Skeletal muscle satellite cell (primary cell): ENCODE results near the gene HPCAL1.
"Not testable (repeated sequence)": the region's sequence is repeated elsewhere in the genome, so short reads cannot be mapped to it uniquely, and the experiment has no call there.

Experiments
- H3K27me3 ChIP-seq: 2 replicates; pipeline ENCODE4 v1.7.0; 2013; ENCODE audit warnings: low read length; ENCODE audit not compliant: control insufficient read depth, insufficient read depth
- H3K36me3 ChIP-seq: 2 replicates; pipeline ENCODE4 v1.7.0; 2013; ENCODE audit warnings: mild to moderate bottlenecking, control low read depth, low read length; ENCODE audit not compliant: insufficient read depth
- H3K4me1 ChIP-seq: 2 replicates; pipeline ENCODE4 v1.7.0; 2013; ENCODE audit warnings: low read length; ENCODE audit not compliant: control insufficient read depth, insufficient read depth
- H3K4me2 ChIP-seq: 2 replicates; pipeline ENCODE4 v1.7.0; 2013; ENCODE audit warnings: mild to moderate bottlenecking, low read length
- H3K4me3 ChIP-seq: 2 replicates; pipeline ENCODE4 v1.7.0; 2013; ENCODE audit warnings: low read length
- H3K9ac ChIP-seq: 2 replicates; pipeline ENCODE4 v1.7.0; 2013; ENCODE audit warnings: mild to moderate bottlenecking, low read depth, low read length, moderate library complexity
- H3K9me3 ChIP-seq: replicated peaks from 2 replicates; pipeline ENCODE4 v1.7.0; 2013; ENCODE audit warnings: mild to moderate bottlenecking, control low read depth, low read length

Gene HPCAL1

GRCh38 chr2:10289352-10289751, 13.4 kb upstream of the HPCAL1 start:
- H3K36me3 ChIP-seq, result no peaks in the 10 kb centered on the region
- H3K4me1 ChIP-seq, result peaks cover 61% of the 10 kb centered on the region
- no peak overlapping the region for H3K4me3 ChIP-seq
- H3K27me3 ChIP-seq, result no peaks in the 10 kb centered on the region
- peak overlapping the region; percentile 29 for H3K9ac ChIP-seq
- no peaks in the 10 kb centered on the region for H3K9me3 ChIP-seq
- peak overlapping the region; percentile 60 for H3K4me2 ChIP-seq

GRCh38 chr2:10289891-10290290, 12.8 kb upstream of the HPCAL1 start:
- peak overlapping the region; percentile 46 for H3K9ac ChIP-seq
- H3K27me3 ChIP-seq, result no peaks in the 10 kb centered on the region
- H3K4me2 ChIP-seq, result peak overlapping the region; percentile 60
- no peaks in the 10 kb centered on the region for H3K36me3 ChIP-seq
- H3K9me3 ChIP-seq, result no peaks in the 10 kb centered on the region
- H3K4me1 ChIP-seq, result peaks cover 55% of the 10 kb centered on the region
- peak overlapping the region; percentile 32 for H3K4me3 ChIP-seq

- H3K9me3 ChIP-seq, H3K9ac ChIP-seq, H3K36me3 ChIP-seq, H3K27me3 ChIP-seq, H3K4me3 ChIP-seq, H3K4me2 ChIP-seq: not testable (repeated sequence)
- H3K4me1 ChIP-seq, result peaks cover 40% of the 10 kb centered on the region
Observed at GRCh38 chr2:10291376-10291775, 11.3 kb upstream of the HPCAL1 start.

- no peaks in the 10 kb centered on the region for H3K36me3 ChIP-seq
Observed at GRCh38 chr2:10292033-10292432, 10.7 kb upstream of the HPCAL1 start.

GRCh38 chr2:10293603-10294002, 9.1 kb upstream of the HPCAL1 start:
- Histone ChIP-seq H3K27me3 (no peaks in the 10 kb centered on the region), H3K36me3 (no peaks in the 10 kb centered on the region), H3K9me3 (no peaks in the 10 kb centered on the region), H3K4me2 (no peak overlapping the region), H3K4me3 (no peak overlapping the region), H3K9ac (no peak overlapping the region), H3K4me1 (peaks cover 36% of the 10 kb centered on the region)

More at GRCh38 chr2:10292033-10292432, 10.7 kb upstream of the HPCAL1 start:
- Histone ChIP-seq H3K9me3 (no peaks in the 10 kb centered on the region), H3K4me1 (peaks cover 34% of the 10 kb centered on the region), H3K9ac (no peak overlapping the region), H3K4me3 (no peak overlapping the region), H3K27me3 (no peaks in the 10 kb centered on the region), H3K4me2 (no peak overlapping the region)

GRCh38 chr2:10294077-10294476, 8.6 kb upstream of the HPCAL1 start:
- H3K27me3 ChIP-seq, result no peaks in the 10 kb centered on the region
- H3K9me3 ChIP-seq, result no peaks in the 10 kb centered on the region
- H3K4me3 ChIP-seq, result no peak overlapping the region
- peaks cover 31% of the 10 kb centered on the region for H3K4me1 ChIP-seq
- H3K9ac ChIP-seq, result no peak overlapping the region
- H3K36me3 ChIP-seq, result no peaks in the 10 kb centered on the region
- no peak overlapping the region for H3K4me2 ChIP-seq

- H3K4me3 ChIP-seq, H3K9ac ChIP-seq, H3K36me3 ChIP-seq, H3K9me3 ChIP-seq, H3K27me3 ChIP-seq, H3K4me2 ChIP-seq: not testable (repeated sequence)
- H3K4me1 ChIP-seq, result peaks cover 16% of the 10 kb centered on the region
Observed at GRCh38 chr2:10295649-10296048, 7.1 kb upstream of the HPCAL1 start.

GRCh38 chr2:10296142-10296541, 6.6 kb upstream of the HPCAL1 start:
- Histone ChIP-seq H3K36me3 (no peaks in the 10 kb centered on the region), H3K9ac (no peak overlapping the region), H3K4me2 (no peak overlapping the region), H3K27me3 (no peaks in the 10 kb centered on the region), H3K4me3 (no peak overlapping the region), H3K9me3 (no peaks in the 10 kb centered on the region), H3K4me1 (peaks cover 15% of the 10 kb centered on the region)

GRCh38 chr2:10297191-10297830, 5.4 kb upstream of the HPCAL1 start:
- Histone ChIP-seq H3K4me2 (peak overlapping the region; percentile 29), H3K4me1 (peaks cover 19% of the 10 kb centered on the region), H3K9me3 (no peaks in the 10 kb centered on the region), H3K4me3 (no peak overlapping the region), H3K36me3 (no peaks in the 10 kb centered on the region), H3K9ac (no peak overlapping the region), H3K27me3 (no peaks in the 10 kb centered on the region)

- no peaks in the 10 kb centered on the region for H3K9me3 ChIP-seq
- no peak overlapping the region for H3K4me3 ChIP-seq
Observed at GRCh38 chr2:10297959-10298531, 4.7 kb upstream of the HPCAL1 start.

GRCh38 chr2:10298777-10299176, 3.9 kb upstream of the HPCAL1 start:
- H3K9me3 ChIP-seq, H3K4me3 ChIP-seq: not testable (repeated sequence)

More at GRCh38 chr2:10297959-10298531, 4.7 kb upstream of the HPCAL1 start:
- Histone ChIP-seq H3K27me3 (no peaks in the 10 kb centered on the region), H3K9ac (peak overlapping the region; percentile 38), H3K36me3 (no peaks in the 10 kb centered on the region), H3K4me1 (peaks cover 19% of the 10 kb centered on the region), H3K4me2 (peak overlapping the region; percentile 29)

GRCh38 chr2:10300328-10300920, 2.3 kb upstream of the HPCAL1 start:
- no peaks in the 10 kb centered on the region for H3K9me3 ChIP-seq
- no peaks in the 10 kb centered on the region for H3K36me3 ChIP-seq
- peaks cover 21% of the 10 kb centered on the region for H3K4me1 ChIP-seq
- no peak overlapping the region for H3K9ac ChIP-seq
- H3K4me2 ChIP-seq, result no peak overlapping the region
- no peak overlapping the region for H3K4me3 ChIP-seq
- H3K27me3 ChIP-seq, result no peaks in the 10 kb centered on the region

More at GRCh38 chr2:10298777-10299176, 3.9 kb upstream of the HPCAL1 start:
- not testable (repeated sequence) for H3K36me3 ChIP-seq, H3K4me2 ChIP-seq, H3K27me3 ChIP-seq
- peaks cover 19% of the 10 kb centered on the region for H3K4me1 ChIP-seq
- peak overlapping the region; percentile 38 for H3K9ac ChIP-seq
